Left colon (tissue), 2 donors: ENCODE results near the gene AKT3. TPM values are rescaled to one million over a fixed set of nuclear protein-coding genes. Genes with fewer than 3 reads are reported as not detected.
"Not testable (repeated sequence)": the region's sequence is repeated elsewhere in the genome, so short reads cannot be mapped to it uniquely, and the experiment has no call there.

Experiments used
- ATAC-seq: fragments of 200-7000 bp; cut with Tn5 transposase; one replicate; pipeline ENCODE4 v1.9.1; 2020; ENCODE audit warnings: mild to moderate bottlenecking, moderate library complexity
- DNase-seq, 2 donors: peaks; one replicate each; pipeline ENCODE4 v3.0.0-alpha.2; 2020
- intact Hi-C, 2 donors: fragments of 100-400 bp; cut with DNase I in 1 of 2; cut with micrococcal nuclease in 1 of 2; formaldehyde crosslinking; loops; one replicate each; pipeline versions ENCODE4 v1.11.2 to v1.14.0; 2022; cut with DNase I, micrococcal nuclease
- total RNA-seq, 2 donors: library from RNA; stranded (reverse); fragmentation: NEBNext Ultra II Directional; extraction: Animal tissue kit (Norgen Biotek cat#: 25700); gene quantifications; one replicate each; pipeline ENCODE4 v1.2.1, GENCODE V29; 2021
- donor health status: DM: no; HTN: no; CAD: no.
- donor health status: DM: yes; HTN: yes; CAD: no.

The AKT3 gene
- total RNA-seq, 2 donors from 2014 or later, result 9.7 to 21.1 TPM

DNA sequence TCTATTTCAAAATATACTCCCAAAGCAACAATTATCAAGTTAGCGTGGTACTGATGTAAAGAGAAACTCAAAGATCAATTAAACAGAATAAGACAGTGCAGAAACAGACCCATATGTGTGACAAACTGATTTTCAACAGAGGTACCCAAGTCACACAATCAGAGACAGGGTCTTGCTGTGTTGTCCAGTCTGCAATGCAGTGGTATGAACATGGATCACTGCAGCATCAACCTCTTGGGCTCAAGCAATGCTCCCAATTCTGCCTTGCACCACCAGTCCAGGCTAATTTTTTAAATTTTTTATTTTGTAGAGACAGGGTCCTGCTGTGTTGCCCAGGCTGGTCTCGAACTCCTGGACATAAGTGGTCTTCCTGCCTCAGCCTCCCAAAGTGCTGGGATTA, 255.6 kb downstream of the AKT3 start:
- ATAC-seq (no peak), DNase-seq (no peak)
- intact Hi-C loops, result no loop called here

DNA sequence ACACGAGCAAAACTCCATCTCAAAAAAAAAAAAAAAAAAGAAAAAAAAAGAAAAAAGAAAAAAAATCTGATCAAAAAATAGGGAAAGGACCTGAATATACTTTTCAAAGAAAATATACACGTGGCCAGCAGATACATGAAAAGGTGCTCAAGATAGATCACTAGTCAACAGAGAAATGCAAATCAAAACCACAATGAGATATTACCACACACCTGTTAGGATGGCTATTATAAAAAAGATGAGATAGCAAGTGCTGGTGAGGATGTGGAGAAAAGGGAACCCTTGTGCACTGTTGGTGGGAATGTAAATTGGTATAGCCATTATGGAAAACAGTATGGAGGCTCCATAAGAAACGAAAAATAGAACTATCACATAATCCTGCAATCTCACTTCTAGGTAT, 260.8 kb downstream of the AKT3 start:
- intact Hi-C loops, DNase-seq, ATAC-seq: not testable (repeated sequence)

DNA sequence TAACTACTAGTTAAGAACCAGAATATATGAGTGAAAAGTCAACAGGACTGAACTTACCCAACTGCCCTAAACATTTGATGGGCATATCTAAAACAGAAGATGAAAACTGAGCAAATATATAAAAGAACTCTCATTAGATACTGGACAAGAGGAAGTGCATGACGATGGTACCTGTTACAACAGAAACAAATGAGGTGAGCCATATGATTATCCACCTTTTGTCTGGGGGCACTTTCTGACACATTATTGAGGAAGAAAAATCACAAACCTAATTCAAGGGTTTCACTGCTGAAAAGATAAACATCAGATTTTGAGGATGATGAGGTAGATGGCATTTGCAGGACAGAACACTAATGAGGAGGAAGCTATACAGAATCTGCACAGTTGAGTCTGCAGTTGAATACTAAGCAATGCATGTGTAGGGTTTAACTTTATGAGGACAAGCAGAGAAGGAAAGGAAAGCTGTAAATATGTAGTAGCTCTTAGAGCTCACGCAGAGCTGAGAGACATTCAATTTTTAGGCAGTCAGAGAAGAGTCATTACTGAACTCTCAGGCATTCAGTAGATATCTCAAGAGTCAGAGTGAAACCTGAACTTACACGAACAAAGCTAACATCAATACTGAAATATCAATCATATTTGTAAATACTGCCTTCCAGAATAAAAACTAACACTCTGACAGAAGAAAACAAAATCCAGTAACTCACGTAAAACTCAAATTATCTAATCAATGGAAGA, 262.1 kb downstream of the AKT3 start:
- no peak for ATAC-seq
- no peak for DNase-seq
- intact Hi-C loops, result no loop called here

- intact Hi-C loops, result no loop called here
- no peak for ATAC-seq
- DNase-seq, result no peak
Observed at GRCh38 chr1:243587285-243587684, 262.8 kb downstream of the AKT3 start.

DNA sequence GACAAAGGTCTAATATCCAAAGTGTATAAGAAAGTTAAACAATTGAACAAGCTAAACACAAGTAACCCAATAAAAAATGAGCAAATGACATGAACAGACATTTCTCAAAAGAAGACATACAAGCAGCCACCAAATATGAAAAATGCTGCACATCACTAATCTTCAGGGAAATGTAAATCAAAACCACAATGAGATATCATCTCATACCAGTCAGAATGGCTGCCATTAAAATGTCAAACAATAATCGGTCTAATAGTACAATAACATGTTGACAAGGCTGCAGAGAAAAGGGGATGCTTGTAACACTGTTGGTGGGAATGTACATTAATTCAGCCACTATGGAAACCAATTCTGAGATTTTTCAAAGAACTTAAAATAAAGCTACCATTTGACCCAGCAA, 264.1 kb downstream of the AKT3 start:
- ATAC-seq, result no peak
- no peak for DNase-seq
- intact Hi-C loops, result no loop called here

DNA sequence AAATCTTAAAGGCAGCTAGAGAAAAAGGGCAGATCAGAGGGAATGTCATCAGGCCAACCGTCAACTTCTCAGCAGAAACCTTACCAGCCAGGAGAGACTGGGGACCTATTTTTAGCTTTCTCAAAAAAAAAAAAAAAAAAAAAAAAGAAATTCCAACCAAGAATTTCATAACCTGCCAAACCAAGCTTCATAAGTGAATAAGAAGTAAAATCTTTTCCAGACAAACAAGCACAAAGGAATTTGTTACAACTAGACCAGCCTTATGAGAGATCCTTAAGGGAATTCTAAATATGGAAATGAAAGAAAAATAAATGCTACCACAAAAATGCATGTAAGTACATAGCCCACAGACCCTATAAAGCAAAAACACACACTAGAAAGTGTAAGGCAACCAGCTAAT, 267.7 kb downstream of the AKT3 start:
- DNase-seq (no peak), ATAC-seq (no peak)
- intact Hi-C loops, result no loop called here

- no peak for DNase-seq
- intact Hi-C loops, result no loop called here
- ATAC-seq, result no peak
Observed at GRCh38 chr1:243580984-243581383, 269.1 kb downstream of the AKT3 start.

DNA sequence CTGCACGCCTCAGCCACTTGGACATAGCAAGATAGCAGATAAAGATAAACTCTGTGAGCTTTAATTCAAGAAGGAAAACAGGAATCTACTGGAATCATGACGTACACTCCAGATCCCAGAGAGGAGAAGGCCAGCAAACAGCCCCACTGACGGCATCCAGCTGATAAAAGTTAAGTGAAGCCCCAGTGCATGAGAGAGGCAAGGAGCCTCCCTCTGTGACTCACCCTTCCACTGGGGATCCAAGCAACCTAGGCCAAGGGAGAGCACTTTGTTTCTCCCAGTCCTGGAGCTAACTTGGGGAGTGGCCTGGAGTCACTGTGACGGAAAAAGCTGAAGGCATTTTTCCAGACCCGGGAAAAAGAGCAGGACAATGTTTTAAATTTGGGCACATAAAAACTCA, 270.0 kb downstream of the AKT3 start:
- ATAC-seq (no peak), DNase-seq (no peak)
- intact Hi-C loops, result no loop called here

- DNase-seq, result no peak
- intact Hi-C loops, result no loop called here
- no peak for ATAC-seq
Observed at GRCh38 chr1:243575070-243575469, 275.0 kb downstream of the AKT3 start.

GRCh38 chr1:243572940-243573339, 277.1 kb downstream of the AKT3 start:
- no peak for ATAC-seq
- no peak for DNase-seq
- intact Hi-C loops, result no loop called here

DNA sequence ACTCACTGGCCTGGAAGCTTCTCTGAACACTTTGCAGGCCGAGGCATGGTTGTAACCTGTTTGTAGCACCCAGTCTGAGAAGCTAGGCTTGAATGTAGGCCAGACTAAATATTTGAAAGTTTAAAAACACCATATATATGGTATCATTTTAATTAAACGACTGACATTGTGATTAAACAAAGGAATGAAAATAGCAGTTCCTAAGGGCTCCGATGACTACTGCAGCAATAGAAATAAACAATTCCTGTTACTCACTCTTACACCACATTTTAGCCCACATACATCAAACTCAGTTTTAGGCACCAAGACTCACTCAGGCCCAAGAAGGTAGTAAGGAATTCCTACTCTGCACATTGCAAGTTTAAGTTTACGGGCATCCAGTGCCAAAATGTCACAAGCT, 281.2 kb downstream of the AKT3 start:
- ATAC-seq (no peak), DNase-seq (no peak)
- intact Hi-C loops, result no loop called here

- intact Hi-C loops, result no loop called here
- no peak for ATAC-seq
- no peak for DNase-seq
Observed at GRCh38 chr1:243564814-243565213, 285.2 kb downstream of the AKT3 start.

DNA sequence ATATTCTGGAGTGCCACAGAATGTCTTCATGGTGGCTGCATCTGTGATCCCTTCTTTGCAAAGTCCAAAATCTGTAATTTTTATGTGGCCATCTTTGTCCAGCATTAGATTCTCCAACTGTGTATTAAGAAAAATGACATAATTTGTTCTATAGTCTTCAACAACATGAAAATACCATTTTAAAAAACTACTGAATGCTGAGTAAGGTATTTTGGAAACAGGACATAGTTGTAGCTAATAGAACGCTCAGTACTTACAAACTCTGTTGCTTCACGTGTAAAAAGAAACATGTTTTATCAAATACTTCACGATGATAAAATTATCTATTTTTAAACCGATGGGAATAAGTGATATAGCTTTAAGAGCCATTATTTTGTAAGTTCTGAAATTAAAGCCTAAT, 286.3 kb downstream of the AKT3 start:
- no peak for DNase-seq
- intact Hi-C loops, result no loop called here
- ATAC-seq, result no peak

DNA sequence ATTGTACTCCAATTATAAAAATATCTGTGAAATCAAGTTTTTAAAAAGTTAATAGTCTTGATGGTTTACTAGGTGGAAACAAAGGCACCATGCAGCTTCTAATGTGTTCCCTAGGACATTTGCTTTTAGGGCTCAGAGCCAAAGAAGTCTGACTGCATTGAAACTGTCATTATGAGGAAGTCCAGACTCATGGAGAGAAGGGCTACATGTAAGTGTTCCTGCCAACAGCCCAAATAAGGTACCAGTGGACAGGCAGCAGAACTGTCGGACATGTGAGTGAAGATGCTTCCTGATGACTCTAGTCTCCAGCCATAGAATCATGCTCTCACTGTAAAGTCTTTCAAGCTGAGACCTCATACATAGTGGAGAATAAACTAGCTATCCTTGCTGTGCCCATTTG, 287.6 kb downstream of the AKT3 start:
- DNase-seq (peak in 1 of 2 donors; percentile 31), ATAC-seq (no peak)
- intact Hi-C loops, result no loop called here

- DNase-seq, result no peak
- ATAC-seq, result no peak
- intact Hi-C loops, result no loop called here
Observed at GRCh38 chr1:243561588-243562319, 288.3 kb downstream of the AKT3 start.

DNA sequence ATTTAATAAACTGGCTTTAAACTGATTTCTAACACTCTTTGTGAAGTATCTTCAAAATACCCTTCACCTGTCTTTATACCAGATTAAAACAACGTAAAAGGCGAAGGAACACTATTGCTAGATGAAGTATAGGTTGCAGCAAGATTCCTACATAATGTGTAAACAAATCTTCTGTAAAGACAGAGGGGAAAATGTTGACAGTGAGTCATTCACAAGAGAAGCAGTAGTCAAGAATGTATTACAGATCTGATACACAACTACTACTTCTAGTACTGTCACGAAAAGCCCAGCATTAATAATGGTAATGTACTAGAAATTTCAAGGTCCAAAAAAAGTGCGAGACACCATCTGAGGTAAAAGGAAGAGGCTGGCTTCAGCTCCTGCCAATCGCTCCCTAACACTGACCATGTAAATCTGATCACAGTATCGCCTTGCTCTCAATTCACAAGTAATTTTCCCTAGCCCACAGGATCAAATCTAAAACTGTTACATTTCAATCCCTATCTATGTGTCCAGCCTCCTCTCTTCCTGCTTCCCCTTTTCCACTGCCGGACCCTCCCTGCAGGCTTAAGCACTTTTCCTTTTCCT, 290.4 kb downstream of the AKT3 start:
- ATAC-seq (no peak), DNase-seq (no peak)
- intact Hi-C loops, result no loop called here

GRCh38 chr1:243558576-243558975, 291.5 kb downstream of the AKT3 start:
- DNase-seq (no peak), ATAC-seq (no peak)
- intact Hi-C loops, result no loop called here

DNA sequence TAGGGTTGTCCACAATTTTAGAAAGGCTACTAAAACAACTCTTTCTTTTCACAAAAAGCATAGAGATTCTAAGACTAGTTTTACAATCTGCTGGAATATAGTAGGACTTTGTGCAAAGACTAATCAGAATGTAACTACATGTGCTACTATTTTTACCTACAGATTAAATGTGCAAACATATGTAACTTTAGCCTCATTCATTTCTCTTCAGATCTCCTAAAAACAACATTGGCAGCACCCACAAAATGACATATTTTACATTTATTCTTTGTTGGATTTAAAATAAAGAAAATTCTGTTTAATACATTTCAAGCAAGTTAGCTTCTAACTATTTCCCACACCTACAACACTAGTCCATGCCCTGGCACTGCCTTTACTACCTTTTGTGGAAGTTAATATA, 292.2 kb downstream of the AKT3 start:
- no peak for DNase-seq
- intact Hi-C loops, result no loop called here
- ATAC-seq, result no peak

DNA sequence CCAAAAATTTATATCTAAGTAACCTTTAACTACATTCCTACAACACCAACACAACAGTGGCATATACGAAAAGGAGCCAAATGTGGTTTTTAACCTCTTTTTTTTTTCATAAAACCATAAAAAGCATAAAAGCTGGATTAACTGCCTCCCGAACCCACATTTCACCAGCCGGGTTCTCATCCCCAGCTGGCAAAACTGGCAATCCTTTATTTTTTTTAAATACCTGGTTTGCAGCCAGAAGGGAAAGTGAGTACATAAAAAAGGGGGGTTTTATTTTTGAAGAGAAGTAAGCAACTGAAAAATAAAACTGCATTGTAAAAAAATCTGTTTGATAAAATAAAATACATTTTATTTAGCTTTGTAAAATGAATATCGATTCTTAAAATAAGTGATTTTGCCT, 295.4 kb downstream of the AKT3 start:
- intact Hi-C loops, result no loop called here
- no peak for DNase-seq
- ATAC-seq, result no peak

- no peak for ATAC-seq
- DNase-seq, result no peak
- intact Hi-C loops, result no loop called here
Observed at GRCh38 chr1:243553090-243553489, 297.0 kb downstream of the AKT3 start.
